HCT116 (cell line): Measurements from ENCODE around the gene COL8A2. TPM values are rescaled to one million over a fixed set of nuclear protein-coding genes. Genes with fewer than 3 reads are reported as not detected.

Experiments
- ATAC-seq: fragments of 200-7000 bp; cut with Tn5 transposase; 2 replicates; pipeline ENCODE4 v1.9.1; 2020; ENCODE audit warnings: mild to moderate bottlenecking, moderate library complexity
- BruUV-seq: library from RNA; stranded (reverse); fragments of 400-500 nt; replicated peaks from 2 replicates; lab custom pipeline; 2021; lab: Mats Ljungman, UMichigan
- CTCF ChIA-PET: fragments of 300-600 bp; sonication (Branson Sonifier 250); formaldehyde crosslinking; loops from one replicate; lab custom pipeline; 2021; ENCODE audit warnings: antibody characterized with exemption; lab: Charles Lee
- POLR2A ChIA-PET: fragments of 300-600, 350-600 bp; sonication (Branson Sonifier 250); formaldehyde crosslinking; loops from one replicate; lab custom pipeline; 2021; ENCODE audit warnings: antibody characterized with exemption; lab: Charles Lee
- RAD21 ChIA-PET, 2 experiments: fragments of 300-600 bp; sonication (Branson Sonifier 250); formaldehyde crosslinking; loops; one replicate each; lab custom pipeline; 2023; ENCODE audit warnings: low total read pairs in 2 of 2; ENCODE audit not compliant: uncharacterized antibody in 2 of 2, unreplicated experiment in 2 of 2, low non-redundant PET in 1 of 2; lab: Charles Lee
- DNase-seq: peaks from one replicate; pipeline ENCODE4 v3.0.0-alpha.2; 2010; ENCODE audit warnings: low read depth, low spot score
- H2AFZ ChIP-seq: fragments of 200-600 bp; shearing (Covaris generic), sonication (generic); 2 replicates; pipeline ENCODE4 v1.6.1; 2017; ENCODE audit warnings: low read depth, mixed run types, mixed read lengths, antibody characterized with exemption, low read length; ENCODE audit not compliant: poor library complexity, severe bottlenecking
- H3K27ac ChIP-seq: 2 replicates; pipeline ENCODE4 v1.5.1; 2012; ENCODE audit warnings: low read depth, low read length
- H3K27me3 ChIP-seq: fragments of 200-600 bp; sonication (generic); 2 replicates; pipeline ENCODE4 v1.6.1; 2016; ENCODE audit warnings: mixed run types, low read length, mixed read lengths; ENCODE audit not compliant: insufficient read depth
- H3K36me3 ChIP-seq, 2 experiments: fragments of 200-500 bp in 1 of 2; fragments of 200-600 bp in 1 of 2; sonication (Bioruptor generic) in 1 of 2; sonication (generic) in 1 of 2; 2 replicates each; pipeline versions ENCODE4 v1.5.1 to v1.6.1; 2014 to 2016; ENCODE audit warnings: low read length in 2 of 2, inconsistent platforms in 1 of 2, mixed read lengths in 1 of 2, mixed run types in 1 of 2; ENCODE audit not compliant: insufficient read depth in 2 of 2, control insufficient read depth in 1 of 2
- H3K4me1 ChIP-seq, 2 experiments: fragments of 200-600 bp in 1 of 2; sonication (generic) in 1 of 2; 2 replicates each; pipeline versions ENCODE4 v1.5.1 to v1.6.1; 2012 to 2017; ENCODE audit warnings: low read length in 2 of 2, inconsistent platforms in 1 of 2, mild to moderate bottlenecking in 1 of 2, mixed read lengths in 1 of 2, mixed run types in 1 of 2, moderate library complexity in 1 of 2; ENCODE audit not compliant: insufficient read depth in 2 of 2, control insufficient read depth in 1 of 2
- H3K4me2 ChIP-seq: fragments of 200-600 bp; sonication (generic); 2 replicates; pipeline ENCODE4 v1.6.1; 2017; ENCODE audit warnings: mixed run types, low read length, mixed read lengths
- H3K4me3 ChIP-seq, 2 experiments: fragments of 200-600 bp in 1 of 2; sonication (generic) in 1 of 2; replicated peaks in 1 of 2; 2 replicates each; pipeline ENCODE4 v1.5.1; 2011 to 2016; ENCODE audit warnings: low read length in 2 of 2, control low read depth in 1 of 2, low read depth in 1 of 2, mild to moderate bottlenecking in 1 of 2, mixed read lengths in 1 of 2, mixed run types in 1 of 2
- H3K79me2 ChIP-seq: fragments of 200-600 bp; sonication (generic); 2 replicates; pipeline ENCODE4 v1.6.1; 2017; ENCODE audit warnings: mild to moderate bottlenecking, mixed run types, low read length, moderate library complexity, mixed read lengths; ENCODE audit not compliant: insufficient read depth
- H3K9ac ChIP-seq: fragments of 200-600 bp; sonication (generic); 2 replicates; pipeline ENCODE4 v1.6.1; 2016; ENCODE audit warnings: low read length, mixed read lengths
- H3K9me2 ChIP-seq: fragments of 200-600 bp; sonication (generic), shearing (Covaris generic); 2 replicates; pipeline ENCODE4 v1.6.1; 2017; ENCODE audit warnings: mixed run types, mild to moderate bottlenecking, moderate library complexity; ENCODE audit not compliant: insufficient read depth
- H3K9me3 ChIP-seq, 2 experiments: fragments of 200-500 bp in 1 of 2; fragments of 200-600 bp in 1 of 2; sonication (Bioruptor generic) in 1 of 2; sonication (generic) in 1 of 2; 2 replicates each; pipeline ENCODE4 v1.6.1; 2014 to 2017; ENCODE audit warnings: low read length in 2 of 2, mixed read lengths in 2 of 2, inconsistent platforms in 1 of 2, low read depth in 1 of 2, mild to moderate bottlenecking in 1 of 2, mixed run types in 1 of 2, moderate library complexity in 1 of 2; ENCODE audit not compliant: control insufficient read depth in 1 of 2, insufficient read depth in 1 of 2
- H4K20me1 ChIP-seq: fragments of 200-600 bp; sonication (generic), shearing (Covaris generic); 2 replicates; pipeline ENCODE4 v1.6.1; 2017; ENCODE audit warnings: mixed run types, mild to moderate bottlenecking, moderate library complexity; ENCODE audit not compliant: insufficient read depth
- CBX3 ChIP-seq: IDR thresholded peaks from 2 replicates; pipeline ENCODE4 v1.6.1; 2012; ENCODE audit warnings: low read depth
- CEBPB ChIP-seq: IDR thresholded peaks from 2 replicates; pipeline ENCODE4 v1.6.1; 2012; ENCODE audit warnings: low read depth
- EGR1 ChIP-seq: IDR thresholded peaks from 2 replicates; pipeline ENCODE4 v1.6.1; 2012; ENCODE audit warnings: low read depth
- ELF1 ChIP-seq: IDR thresholded peaks from 2 replicates; pipeline ENCODE4 v1.6.1; 2012; ENCODE audit warnings: low read depth, borderline replicate concordance
- EZH2phosphoT487 ChIP-seq: fragments of 200-600 bp; IDR thresholded peaks from 2 replicates; pipeline ENCODE4 v1.6.1; 2018; ENCODE audit warnings: antibody characterized with exemption, borderline replicate concordance
- FOSL1 ChIP-seq: IDR thresholded peaks from 2 replicates; pipeline ENCODE4 v1.6.1; 2012; ENCODE audit warnings: low read depth
- JUND ChIP-seq: IDR thresholded peaks from 2 replicates; pipeline ENCODE4 v1.6.1; 2012
- POLR2A ChIP-seq: IDR thresholded peaks from 2 replicates; pipeline ENCODE4 v1.7.0; 2011; ENCODE audit warnings: borderline replicate concordance; ENCODE audit not compliant: insufficient read depth, insufficient read length; ENCODE audit errors: extremely low read depth
- POLR2AphosphoS5 ChIP-seq: IDR thresholded peaks from 2 replicates; pipeline ENCODE4 v1.6.1; 2011; ENCODE audit warnings: mild to moderate bottlenecking, low read depth, low read length, moderate library complexity
- RAD21 ChIP-seq: IDR thresholded peaks from 2 replicates; pipeline ENCODE4 v1.6.1; 2012; ENCODE audit warnings: low read depth, mild to moderate bottlenecking
- SIN3A ChIP-seq: IDR thresholded peaks from 2 replicates; pipeline ENCODE4 v1.6.1; 2012; ENCODE audit warnings: low read depth
- SP1 ChIP-seq: IDR thresholded peaks from 2 replicates; pipeline ENCODE4 v1.6.1; 2012; ENCODE audit warnings: low read depth
- SRF ChIP-seq: IDR thresholded peaks from 2 replicates; pipeline ENCODE4 v1.6.1; 2012; ENCODE audit warnings: low read depth
- TCF7L2 ChIP-seq: IDR thresholded peaks from 2 replicates; pipeline ENCODE4 v1.7.0; 2011; ENCODE audit warnings: borderline replicate concordance, inconsistent platforms; ENCODE audit not compliant: insufficient read depth, insufficient read length; ENCODE audit errors: extremely low read depth
- ZFX ChIP-seq: fragments of 450-650 bp; IDR thresholded peaks from 2 replicates; pipeline ENCODE4 v1.6.1; 2017
- ZNF274 ChIP-seq: fragments of 200-500 bp; sonication (Bioruptor generic); IDR thresholded peaks from 2 replicates; pipeline ENCODE4 v1.6.1; 2014; ENCODE audit warnings: mild to moderate bottlenecking, low read depth, low read length, inconsistent platforms
- intact Hi-C: fragments of 100-400 bp; cut with micrococcal nuclease; formaldehyde crosslinking; loops from 2 replicates; pipeline ENCODE4 v1.10.0; 2022
- total RNA-seq: library from RNA; stranded (reverse); gene quantifications from one replicate; pipeline ENCODE4 v1.2.1, GENCODE V29; 2021; ENCODE audit not compliant: unreplicated experiment
- TF ChIP-seq, protein P1 (sequence below): IDR thresholded peaks from 2 replicates; pipeline ENCODE4 v1.6.1; 2012
- TF ChIP-seq, protein P2 (sequence below): IDR thresholded peaks from 2 replicates; pipeline ENCODE4 v1.6.1; 2012; ENCODE audit warnings: low read depth
- TF ChIP-seq, protein P3 (sequence below), 3 experiments: fragments of 200-600 bp in 1 of 3; sonication (generic) in 1 of 3; IDR thresholded peaks in 2 of 3; conservative IDR thresholded peaks in 1 of 3; 2 replicates each; pipeline ENCODE4 v1.5.1; 2012 to 2017; ENCODE audit warnings: low read depth in 2 of 3, low read length in 2 of 3, antibody characterized with exemption in 1 of 3, borderline replicate concordance in 1 of 3, control low read depth in 1 of 3, mild to moderate bottlenecking in 1 of 3, mixed read lengths in 1 of 3, mixed run types in 1 of 3, moderate library complexity in 1 of 3; ENCODE audit not compliant: insufficient read depth in 1 of 3

Gene COL8A2
- total RNA-seq, 1 experiment from 2014 or later: 0.05 TPM

DNA sequence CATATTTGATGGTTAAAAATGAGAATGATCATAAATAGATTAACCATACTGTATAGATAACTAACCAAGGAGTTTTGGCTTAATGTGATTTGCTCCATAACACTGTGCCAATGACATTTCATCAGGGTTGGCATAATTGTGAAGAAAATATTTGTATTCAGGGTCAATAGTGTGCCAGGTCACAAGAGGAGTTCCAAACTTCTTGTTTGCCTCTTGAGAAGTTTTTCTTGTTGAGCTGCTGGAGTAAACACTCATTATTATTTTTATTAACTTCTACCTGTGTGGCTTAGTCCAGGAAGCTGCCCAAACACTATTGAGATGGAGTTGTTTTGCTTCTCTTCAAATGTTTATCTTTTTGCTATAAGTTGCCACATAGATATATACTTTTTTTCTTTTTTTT, 38.4 kb upstream of the COL8A2 start:
- TF ChIP-seq POLR2A: no peak
- no peak for TF ChIP-seq SP1
- TF ChIP-seq, protein P1, sequence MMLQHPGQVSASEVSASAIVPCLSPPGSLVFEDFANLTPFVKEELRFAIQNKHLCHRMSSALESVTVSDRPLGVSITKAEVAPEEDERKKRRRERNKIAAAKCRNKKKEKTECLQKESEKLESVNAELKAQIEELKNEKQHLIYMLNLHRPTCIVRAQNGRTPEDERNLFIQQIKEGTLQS: no peak
- no peak for TF ChIP-seq CBX3
- no peak for TF ChIP-seq TCF7L2
- no peak for TF ChIP-seq ZFX
- TF ChIP-seq, protein P2, sequence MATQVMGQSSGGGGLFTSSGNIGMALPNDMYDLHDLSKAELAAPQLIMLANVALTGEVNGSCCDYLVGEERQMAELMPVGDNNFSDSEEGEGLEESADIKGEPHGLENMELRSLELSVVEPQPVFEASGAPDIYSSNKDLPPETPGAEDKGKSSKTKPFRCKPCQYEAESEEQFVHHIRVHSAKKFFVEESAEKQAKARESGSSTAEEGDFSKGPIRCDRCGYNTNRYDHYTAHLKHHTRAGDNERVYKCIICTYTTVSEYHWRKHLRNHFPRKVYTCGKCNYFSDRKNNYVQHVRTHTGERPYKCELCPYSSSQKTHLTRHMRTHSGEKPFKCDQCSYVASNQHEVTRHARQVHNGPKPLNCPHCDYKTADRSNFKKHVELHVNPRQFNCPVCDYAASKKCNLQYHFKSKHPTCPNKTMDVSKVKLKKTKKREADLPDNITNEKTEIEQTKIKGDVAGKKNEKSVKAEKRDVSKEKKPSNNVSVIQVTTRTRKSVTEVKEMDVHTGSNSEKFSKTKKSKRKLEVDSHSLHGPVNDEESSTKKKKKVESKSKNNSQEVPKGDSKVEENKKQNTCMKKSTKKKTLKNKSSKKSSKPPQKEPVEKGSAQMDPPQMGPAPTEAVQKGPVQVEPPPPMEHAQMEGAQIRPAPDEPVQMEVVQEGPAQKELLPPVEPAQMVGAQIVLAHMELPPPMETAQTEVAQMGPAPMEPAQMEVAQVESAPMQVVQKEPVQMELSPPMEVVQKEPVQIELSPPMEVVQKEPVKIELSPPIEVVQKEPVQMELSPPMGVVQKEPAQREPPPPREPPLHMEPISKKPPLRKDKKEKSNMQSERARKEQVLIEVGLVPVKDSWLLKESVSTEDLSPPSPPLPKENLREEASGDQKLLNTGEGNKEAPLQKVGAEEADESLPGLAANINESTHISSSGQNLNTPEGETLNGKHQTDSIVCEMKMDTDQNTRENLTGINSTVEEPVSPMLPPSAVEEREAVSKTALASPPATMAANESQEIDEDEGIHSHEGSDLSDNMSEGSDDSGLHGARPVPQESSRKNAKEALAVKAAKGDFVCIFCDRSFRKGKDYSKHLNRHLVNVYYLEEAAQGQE: no peak
- TF ChIP-seq RAD21: no peak
- no peak for TF ChIP-seq SRF
- no peak for TF ChIP-seq EGR1
- TF ChIP-seq JUND: no peak
- no peak for TF ChIP-seq ZNF274
- TF ChIP-seq SIN3A: no peak
- TF ChIP-seq FOSL1: no peak
- TF ChIP-seq POLR2AphosphoS5: no peak
- TF ChIP-seq, protein P3, sequence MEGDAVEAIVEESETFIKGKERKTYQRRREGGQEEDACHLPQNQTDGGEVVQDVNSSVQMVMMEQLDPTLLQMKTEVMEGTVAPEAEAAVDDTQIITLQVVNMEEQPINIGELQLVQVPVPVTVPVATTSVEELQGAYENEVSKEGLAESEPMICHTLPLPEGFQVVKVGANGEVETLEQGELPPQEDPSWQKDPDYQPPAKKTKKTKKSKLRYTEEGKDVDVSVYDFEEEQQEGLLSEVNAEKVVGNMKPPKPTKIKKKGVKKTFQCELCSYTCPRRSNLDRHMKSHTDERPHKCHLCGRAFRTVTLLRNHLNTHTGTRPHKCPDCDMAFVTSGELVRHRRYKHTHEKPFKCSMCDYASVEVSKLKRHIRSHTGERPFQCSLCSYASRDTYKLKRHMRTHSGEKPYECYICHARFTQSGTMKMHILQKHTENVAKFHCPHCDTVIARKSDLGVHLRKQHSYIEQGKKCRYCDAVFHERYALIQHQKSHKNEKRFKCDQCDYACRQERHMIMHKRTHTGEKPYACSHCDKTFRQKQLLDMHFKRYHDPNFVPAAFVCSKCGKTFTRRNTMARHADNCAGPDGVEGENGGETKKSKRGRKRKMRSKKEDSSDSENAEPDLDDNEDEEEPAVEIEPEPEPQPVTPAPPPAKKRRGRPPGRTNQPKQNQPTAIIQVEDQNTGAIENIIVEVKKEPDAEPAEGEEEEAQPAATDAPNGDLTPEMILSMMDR (IDR thresholded peaks at IDR 0.05 in 2 of 3, conservative IDR thresholded peaks at IDR 0.05 in 1 of 3; ENCODE audit: borderline replicate concordance in 1 of 3, insufficient read depth in 1 of 3, low read depth in 2 of 3, low read length in 2 of 3): no peak
- no peak for TF ChIP-seq ELF1
- no peak for TF ChIP-seq CEBPB
- no peak for TF ChIP-seq EZH2phosphoT487
- TF ChIP-seq, all 23 proteins: peak for 0

More for the DNA sequence above, 38.4 kb upstream of the COL8A2 start:
- Histone ChIP-seq H4K20me1 (no peaks in the 10 kb centered on the region), H3K9me2 (no peaks in the 10 kb centered on the region), H3K4me1 (peaks cover 9 to 30% of the 10 kb centered on the region in 2 experiments), H2AFZ (no peak overlapping the region), H3K4me2 (no peak overlapping the region), H3K36me3 (peaks cover 2 to 10% of the 10 kb centered on the region in 2 experiments; a peak in 2 of 4 replicates), H3K4me3 (no peak overlapping the region), H3K27me3 (no peaks in the 10 kb centered on the region), H3K27ac (no peak overlapping the region), H3K9ac (no peak overlapping the region), H3K9me3 (no peaks in the 10 kb centered on the region), H3K79me2 (peaks cover 93% of the 10 kb centered on the region)
- ChIA-PET POLR2A (interaction anchor here (0.7 to 1.4 kb wide), 2 partner anchors 9 to 16 kb away, joined by 3 read pairs; no protein-coding TSS in a partner anchor), CTCF (interaction anchor here (1.3 kb wide), 1 partner anchor 14 kb away, joined by 3 read pairs; the partner anchor contains the start of gene TRAPPC3), RAD21 (no interaction called here)
- intact Hi-C loops: no loop called here
- no peak for ATAC-seq
- no peak for DNase-seq
- BruUV-seq: no TSS peak
